Ovary (tissue), 3 donors: Measurements from ENCODE around the gene PTEN.

Source experiments
- CTCF ChIP-seq, 3 donors: fragments of 450-650 bp in 2 of 3; fragments of 200-600 bp in 1 of 3; IDR thresholded peaks; one replicate each; pipeline versions ENCODE4 v1.5.1 to v1.8.0; 2016 to 2022; ENCODE audit warnings: antibody characterized with exemption in 3 of 3, mild to moderate bottlenecking in 1 of 3
- EP300 ChIP-seq: sonication (generic); formaldehyde crosslinking; IDR thresholded peaks from one replicate; pipeline ENCODE4 v1.6.1; 2017; ENCODE audit warnings: antibody characterized with exemption
- POLR2A ChIP-seq: fragments of 450-650 bp; IDR thresholded peaks from one replicate; pipeline ENCODE4 v1.6.1; 2017; ENCODE audit warnings: antibody characterized with exemption, mild to moderate bottlenecking, moderate library complexity
- donor health status: DM: no; HTN: no; CAD: no.

- TF ChIP-seq POLR2A = no peak
- TF ChIP-seq CTCF (IDR thresholded peaks at IDR 0.05) = no peak
- TF ChIP-seq EP300 = no peak
These were observed 156.3 kb downstream of the PTEN start for GRCh38 chr10:88019753-88020152.
